HEK293 (cell line): ENCODE measurements around the gene LRCH1.

Experiments
- GLIS1 ChIP-seq: fragments of 450-650 bp; formaldehyde crosslinking; IDR thresholded peaks from 2 replicates; pipeline ENCODE4 v1.5.1; 2016; ENCODE audit warnings: missing biosample characterization, missing genetic modification characterization
- HOXA7 ChIP-seq: sonication (generic); formaldehyde crosslinking; IDR thresholded peaks from 2 replicates; pipeline ENCODE4 v1.8.1; 2022; ENCODE audit warnings: missing genetic modification reagents, borderline replicate concordance
- ZNF791 ChIP-seq: fragments of 450-650 bp; formaldehyde crosslinking; IDR thresholded peaks from 2 replicates; pipeline ENCODE4 v1.5.1; 2016; ENCODE audit warnings: missing biosample characterization, missing genetic modification characterization
- TF ChIP-seq, protein P1 (sequence below): fragments of 450-650 bp; formaldehyde crosslinking; IDR thresholded peaks from 2 replicates; pipeline ENCODE4 v1.5.1; 2016; ENCODE audit warnings: missing biosample characterization, missing genetic modification characterization

DNA sequence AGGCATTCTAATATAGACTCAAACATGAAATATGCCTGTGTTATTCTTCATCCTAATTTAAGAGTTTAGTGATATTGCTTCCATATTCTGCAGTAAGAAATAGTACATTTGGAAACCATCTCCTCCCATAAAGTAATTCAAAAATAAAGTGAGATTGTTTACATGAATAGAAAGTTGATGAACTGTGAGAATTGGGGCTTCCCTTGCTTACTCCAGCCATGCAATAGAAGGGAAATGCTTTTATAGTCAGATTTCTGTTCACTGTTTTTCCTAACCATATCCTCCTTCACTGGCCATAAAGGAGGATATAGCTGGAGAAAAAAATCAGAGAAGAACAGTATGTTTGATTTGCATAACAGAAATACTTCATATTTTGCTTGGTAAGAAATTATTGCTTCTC lies 7.8 kb downstream of the LRCH1 start:
- TF ChIP-seq, protein P1, sequence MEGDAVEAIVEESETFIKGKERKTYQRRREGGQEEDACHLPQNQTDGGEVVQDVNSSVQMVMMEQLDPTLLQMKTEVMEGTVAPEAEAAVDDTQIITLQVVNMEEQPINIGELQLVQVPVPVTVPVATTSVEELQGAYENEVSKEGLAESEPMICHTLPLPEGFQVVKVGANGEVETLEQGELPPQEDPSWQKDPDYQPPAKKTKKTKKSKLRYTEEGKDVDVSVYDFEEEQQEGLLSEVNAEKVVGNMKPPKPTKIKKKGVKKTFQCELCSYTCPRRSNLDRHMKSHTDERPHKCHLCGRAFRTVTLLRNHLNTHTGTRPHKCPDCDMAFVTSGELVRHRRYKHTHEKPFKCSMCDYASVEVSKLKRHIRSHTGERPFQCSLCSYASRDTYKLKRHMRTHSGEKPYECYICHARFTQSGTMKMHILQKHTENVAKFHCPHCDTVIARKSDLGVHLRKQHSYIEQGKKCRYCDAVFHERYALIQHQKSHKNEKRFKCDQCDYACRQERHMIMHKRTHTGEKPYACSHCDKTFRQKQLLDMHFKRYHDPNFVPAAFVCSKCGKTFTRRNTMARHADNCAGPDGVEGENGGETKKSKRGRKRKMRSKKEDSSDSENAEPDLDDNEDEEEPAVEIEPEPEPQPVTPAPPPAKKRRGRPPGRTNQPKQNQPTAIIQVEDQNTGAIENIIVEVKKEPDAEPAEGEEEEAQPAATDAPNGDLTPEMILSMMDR, result no peak
- TF ChIP-seq GLIS1 (tag by site-specific recombination) (no peak), ZNF791 (no peak), HOXA7 (CRISPR knock-in tag) (no peak)
